Measurements from ENCODE around the gene BAG5. TPM values are rescaled to one million over a fixed set of nuclear protein-coding genes. Genes with fewer than 3 reads are reported as not detected.
A peak's percentile ranks its signal among the peaks of the same experiment; 100 is the strongest.

Gene BAG5
- total RNA-seq, 1 donor: 30.8 TPM

- Histone ChIP-seq H3K9me3 (ENCODE audit: low read depth, low read length) (no peaks in the 10 kb centered on the region), H3K79me2 (ENCODE audit: insufficient read depth, low read length) (peaks cover 33% of the 10 kb centered on the region)
- DNase-seq (ENCODE audit: insufficient read length, low spot score, missing footprints): no peak
Observed at GRCh38 chr14:103581206-103581605, 18.7 kb upstream of the BAG5 start.

DNA sequence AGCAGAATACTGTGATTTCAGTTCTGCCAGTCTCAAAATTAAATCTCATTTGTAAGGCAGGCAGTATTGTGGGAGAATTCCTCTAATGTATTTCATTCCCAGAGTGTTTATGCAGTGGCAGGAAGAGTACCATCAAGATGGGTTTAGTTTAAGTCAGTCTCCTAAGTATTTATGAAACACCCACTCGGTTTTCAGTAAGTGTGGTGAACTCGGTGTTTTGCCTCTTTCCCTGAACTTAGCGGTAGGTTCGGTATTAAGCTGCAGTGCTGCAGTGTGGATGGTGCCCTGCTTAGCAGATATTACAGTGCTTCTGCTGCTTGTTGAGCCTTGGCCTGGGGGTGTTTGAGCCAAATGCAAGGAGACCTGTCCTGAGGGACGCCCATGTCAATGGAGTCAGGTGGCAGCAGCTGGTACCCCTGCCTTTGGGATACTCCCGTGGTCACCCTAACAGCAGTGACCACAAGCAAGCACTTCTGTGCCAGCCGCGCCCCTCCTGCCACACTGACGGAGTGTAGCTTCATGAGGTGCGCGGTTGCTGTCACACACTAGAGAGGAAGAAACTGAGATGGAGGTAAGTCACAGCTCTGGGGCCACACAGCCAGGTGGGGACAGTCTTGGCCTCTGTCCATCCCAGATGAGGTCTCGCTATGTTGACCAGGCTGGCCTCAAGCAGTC, 16.1 kb upstream of the BAG5 start:
- Histone ChIP-seq H3K27ac (ENCODE audit: low read depth, low read length) (no peak overlapping the region), H4K20me1 (ENCODE audit: insufficient read depth, low read length) (no peaks in the 10 kb centered on the region), H3K36me3 (ENCODE audit: insufficient read depth, low read length) (peaks cover 36% of the 10 kb centered on the region), H3K9me3 (ENCODE audit: low read depth, low read length) (no peaks in the 10 kb centered on the region), H3K27me3 (ENCODE audit: insufficient read depth, low read length) (no peaks in the 10 kb centered on the region), H3K79me2 (ENCODE audit: insufficient read depth, low read length) (peaks cover 49% of the 10 kb centered on the region), H3K4me3 (ENCODE audit: insufficient read depth, low read length) (no peak overlapping the region), H3K4me2 (ENCODE audit: insufficient read depth, low read length) (no peak overlapping the region), H3K4me1 (ENCODE audit: insufficient read depth, low read length) (peaks cover 11% of the 10 kb centered on the region), H2AFZ (ENCODE audit: low read length) (no peak overlapping the region)
- DNase-seq (ENCODE audit: insufficient read length, low spot score, missing footprints): no peak
- TF ChIP-seq, protein P1, sequence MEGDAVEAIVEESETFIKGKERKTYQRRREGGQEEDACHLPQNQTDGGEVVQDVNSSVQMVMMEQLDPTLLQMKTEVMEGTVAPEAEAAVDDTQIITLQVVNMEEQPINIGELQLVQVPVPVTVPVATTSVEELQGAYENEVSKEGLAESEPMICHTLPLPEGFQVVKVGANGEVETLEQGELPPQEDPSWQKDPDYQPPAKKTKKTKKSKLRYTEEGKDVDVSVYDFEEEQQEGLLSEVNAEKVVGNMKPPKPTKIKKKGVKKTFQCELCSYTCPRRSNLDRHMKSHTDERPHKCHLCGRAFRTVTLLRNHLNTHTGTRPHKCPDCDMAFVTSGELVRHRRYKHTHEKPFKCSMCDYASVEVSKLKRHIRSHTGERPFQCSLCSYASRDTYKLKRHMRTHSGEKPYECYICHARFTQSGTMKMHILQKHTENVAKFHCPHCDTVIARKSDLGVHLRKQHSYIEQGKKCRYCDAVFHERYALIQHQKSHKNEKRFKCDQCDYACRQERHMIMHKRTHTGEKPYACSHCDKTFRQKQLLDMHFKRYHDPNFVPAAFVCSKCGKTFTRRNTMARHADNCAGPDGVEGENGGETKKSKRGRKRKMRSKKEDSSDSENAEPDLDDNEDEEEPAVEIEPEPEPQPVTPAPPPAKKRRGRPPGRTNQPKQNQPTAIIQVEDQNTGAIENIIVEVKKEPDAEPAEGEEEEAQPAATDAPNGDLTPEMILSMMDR (IDR thresholded peaks at IDR 0.05; ENCODE audit: extremely low read depth, low read depth, low read length): no peak

More at GRCh38 chr14:103581206-103581605, 18.7 kb upstream of the BAG5 start:
- Histone ChIP-seq H3K4me3 (ENCODE audit: insufficient read depth, low read length) (no peak overlapping the region), H3K4me1 (ENCODE audit: insufficient read depth, low read length) (peaks cover 10% of the 10 kb centered on the region), H3K4me2 (ENCODE audit: insufficient read depth, low read length) (no peak overlapping the region), H3K27me3 (ENCODE audit: insufficient read depth, low read length) (no peaks in the 10 kb centered on the region), H2AFZ (ENCODE audit: low read length) (no peak overlapping the region), H3K36me3 (ENCODE audit: insufficient read depth, low read length) (peaks cover 16% of the 10 kb centered on the region), H3K27ac (ENCODE audit: low read depth, low read length) (no peak overlapping the region), H4K20me1 (ENCODE audit: insufficient read depth, low read length) (no peaks in the 10 kb centered on the region)
- TF ChIP-seq, protein P1 (IDR thresholded peaks at IDR 0.05; ENCODE audit: extremely low read depth, low read depth, low read length): no peak

GRCh38 chr14:103576371-103577024, 14.0 kb upstream of the BAG5 start:
- Histone ChIP-seq H3K27ac (ENCODE audit: low read depth, low read length) (peak overlapping the region; percentile 57), H3K27me3 (ENCODE audit: insufficient read depth, low read length) (no peaks in the 10 kb centered on the region), H2AFZ (ENCODE audit: low read length) (peak overlapping the region; percentile 54), H3K36me3 (ENCODE audit: insufficient read depth, low read length) (peaks cover 40% of the 10 kb centered on the region), H3K4me3 (ENCODE audit: insufficient read depth, low read length) (no peak overlapping the region), H3K9me3 (ENCODE audit: low read depth, low read length) (no peaks in the 10 kb centered on the region), H3K79me2 (ENCODE audit: insufficient read depth, low read length) (peaks cover 48% of the 10 kb centered on the region), H4K20me1 (ENCODE audit: insufficient read depth, low read length) (peaks cover 4% of the 10 kb centered on the region), H3K4me2 (ENCODE audit: insufficient read depth, low read length) (peak overlapping the region; percentile 57), H3K4me1 (ENCODE audit: insufficient read depth, low read length) (peaks cover 11% of the 10 kb centered on the region)
- TF ChIP-seq, protein P1 (IDR thresholded peaks at IDR 0.05; ENCODE audit: extremely low read depth, low read depth, low read length): no peak
- DNase-seq (ENCODE audit: insufficient read length, low spot score, missing footprints): peak; percentile 96

GRCh38 chr14:103574707-103575285, 12.3 kb upstream of the BAG5 start:
- peaks cover 4% of the 10 kb centered on the region for H4K20me1 ChIP-seq (ENCODE audit: insufficient read depth, low read length)
- TF ChIP-seq, protein P1 (IDR thresholded peaks at IDR 0.05; ENCODE audit: extremely low read depth, low read depth, low read length): no peak

More at GRCh38 chr14:103574707-103575285, 12.3 kb upstream of the BAG5 start:
- Histone ChIP-seq H3K4me3 (ENCODE audit: insufficient read depth, low read length) (no peak overlapping the region), H3K27ac (ENCODE audit: low read depth, low read length) (no peak overlapping the region), H3K4me2 (ENCODE audit: insufficient read depth, low read length) (no peak overlapping the region), H3K4me1 (ENCODE audit: insufficient read depth, low read length) (peaks cover 11% of the 10 kb centered on the region), H3K36me3 (ENCODE audit: insufficient read depth, low read length) (peaks cover 32% of the 10 kb centered on the region), H3K79me2 (ENCODE audit: insufficient read depth, low read length) (peaks cover 59% of the 10 kb centered on the region), H3K27me3 (ENCODE audit: insufficient read depth, low read length) (no peaks in the 10 kb centered on the region), H2AFZ (ENCODE audit: low read length) (no peak overlapping the region), H3K9me3 (ENCODE audit: low read depth, low read length) (no peaks in the 10 kb centered on the region)
- no peak for DNase-seq (ENCODE audit: insufficient read length, low spot score, missing footprints)

Data from osteoblast (primary cell).